GM18868 (cell line): ENCODE measurements around the gene KLK7.

Experiments
- ATAC-seq: cut with Tn5 transposase; IDR thresholded peaks from one replicate; pipeline ENCODE4 v1.9.1; 2021; ENCODE audit warnings: mild to moderate bottlenecking, moderate library complexity; ENCODE audit not compliant: unreplicated experiment

KLK7 gene

GRCh38 chr19:50983625-50984292, at the start of gene KLK7:
Gene KLK7 (minus strand): TSS chr19:50983917. CDS start chr19:50982399, 1,518 bp downstream.
- ATAC-seq: no peak

- no peak for ATAC-seq
Observed at GRCh38 chr19:51031880-51032225, 48.1 kb upstream of the KLK7 start.

GRCh38 chr19:51031220-51031879, 47.6 kb upstream of the KLK7 start:
- no peak for ATAC-seq

DNA sequence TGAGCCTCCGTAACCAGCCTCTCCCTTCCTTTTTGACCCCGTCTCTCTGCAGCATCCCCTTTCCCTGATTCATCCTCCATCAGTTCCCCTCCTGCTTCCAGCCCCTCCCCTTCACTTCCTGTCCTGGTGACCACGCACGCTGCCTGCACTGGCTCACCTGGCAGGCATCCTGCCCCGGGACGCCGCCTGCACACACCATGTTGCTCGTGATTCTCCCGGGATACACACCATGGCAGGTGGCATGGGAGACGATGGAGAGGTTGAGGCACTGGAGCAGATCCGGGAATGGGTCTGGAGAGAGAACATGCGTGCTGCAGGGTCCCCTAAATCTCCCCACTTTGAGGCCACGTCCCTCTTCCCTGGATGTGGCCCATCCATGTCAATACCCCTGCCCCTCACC, 46.9 kb upstream of the KLK7 start:
- no peak for ATAC-seq

DNA sequence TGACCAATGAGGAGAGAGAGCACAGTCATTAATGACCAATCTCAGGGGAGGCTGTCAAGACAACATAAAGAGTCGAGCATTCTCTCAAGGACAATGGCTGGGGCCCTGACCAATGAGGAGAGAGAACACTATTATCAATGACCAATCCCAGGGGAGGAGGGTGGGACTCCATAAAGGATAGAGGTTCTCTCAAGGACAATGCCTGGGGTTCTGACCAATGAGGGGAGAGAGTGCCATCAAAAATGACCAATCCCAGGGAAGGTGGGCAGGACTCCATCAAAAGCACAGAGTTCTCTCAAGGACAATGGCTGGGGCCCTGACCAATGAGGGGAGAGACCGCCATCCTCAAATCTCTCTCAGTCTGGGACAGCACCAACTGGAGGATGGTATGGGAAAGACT, 46.0 kb upstream of the KLK7 start:
- ATAC-seq: no peak

- ATAC-seq: no peak
Observed at GRCh38 chr19:51027873-51028272, 44.2 kb upstream of the KLK7 start.

- no peak for ATAC-seq
Observed at GRCh38 chr19:51027126-51027806, 43.5 kb upstream of the KLK7 start.

DNA sequence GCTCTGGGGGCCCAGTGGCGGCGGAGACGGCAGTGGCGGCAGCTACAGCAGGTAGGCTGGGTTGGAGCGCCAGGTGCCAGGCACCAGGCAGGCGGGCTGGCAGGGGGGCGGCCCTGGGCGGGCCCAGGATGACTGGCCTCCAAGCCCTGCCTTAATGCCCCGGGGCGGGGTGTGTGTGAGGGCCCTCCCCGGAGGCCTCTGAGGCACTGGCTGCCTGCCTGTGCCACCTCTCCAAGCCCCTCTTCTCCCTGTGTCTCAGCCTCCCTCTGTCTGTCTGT, 42.8 kb upstream of the KLK7 start, which contains the start of gene KLK11:
TSS of gene KLK11 (minus strand) at position 63 of the 278 bp plus-strand sequence. CDS start 985 bp downstream, outside the sequence.
- no peak for ATAC-seq

- no peak for ATAC-seq
Observed at GRCh38 chr19:51025809-51026553, 42.3 kb upstream of the KLK7 start.

- no peak for ATAC-seq
Observed at GRCh38 chr19:51025401-51025800, 41.7 kb upstream of the KLK7 start.

GRCh38 chr19:51024924-51025323, 41.2 kb upstream of the KLK7 start:
- ATAC-seq: no peak

- no peak for ATAC-seq
Observed at GRCh38 chr19:51023946-51024345, 40.2 kb upstream of the KLK7 start.

DNA sequence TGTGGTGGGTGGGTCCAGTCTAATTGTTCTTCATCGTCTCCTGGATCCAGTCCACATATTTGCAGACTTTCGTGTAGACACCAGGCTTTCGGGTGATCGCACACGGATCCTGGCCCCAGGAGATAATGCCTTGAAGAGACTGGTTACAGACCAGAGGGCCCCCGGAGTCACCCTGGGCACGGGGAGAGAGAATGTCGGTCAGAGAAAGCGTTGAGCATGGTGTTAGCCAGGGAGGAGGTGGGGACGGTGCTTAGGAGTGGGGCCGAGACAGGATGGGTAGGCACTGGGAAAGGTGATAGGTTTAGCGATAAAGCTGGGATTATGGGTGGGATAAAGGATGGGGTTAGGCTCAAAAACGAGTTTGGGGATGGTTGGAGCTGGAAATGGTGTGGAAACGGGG, 38.8 kb upstream of the KLK7 start:
- no peak for ATAC-seq

GRCh38 chr19:51020988-51021651, 37.4 kb upstream of the KLK7 start:
- ATAC-seq: no peak

- ATAC-seq: no peak
Observed at GRCh38 chr19:51019544-51019925, 35.8 kb upstream of the KLK7 start, which contains the start of gene KLK10. Gene KLK10 (minus strand): TSS chr19:51019709. CDS start chr19:51019130, 579 bp downstream.

DNA sequence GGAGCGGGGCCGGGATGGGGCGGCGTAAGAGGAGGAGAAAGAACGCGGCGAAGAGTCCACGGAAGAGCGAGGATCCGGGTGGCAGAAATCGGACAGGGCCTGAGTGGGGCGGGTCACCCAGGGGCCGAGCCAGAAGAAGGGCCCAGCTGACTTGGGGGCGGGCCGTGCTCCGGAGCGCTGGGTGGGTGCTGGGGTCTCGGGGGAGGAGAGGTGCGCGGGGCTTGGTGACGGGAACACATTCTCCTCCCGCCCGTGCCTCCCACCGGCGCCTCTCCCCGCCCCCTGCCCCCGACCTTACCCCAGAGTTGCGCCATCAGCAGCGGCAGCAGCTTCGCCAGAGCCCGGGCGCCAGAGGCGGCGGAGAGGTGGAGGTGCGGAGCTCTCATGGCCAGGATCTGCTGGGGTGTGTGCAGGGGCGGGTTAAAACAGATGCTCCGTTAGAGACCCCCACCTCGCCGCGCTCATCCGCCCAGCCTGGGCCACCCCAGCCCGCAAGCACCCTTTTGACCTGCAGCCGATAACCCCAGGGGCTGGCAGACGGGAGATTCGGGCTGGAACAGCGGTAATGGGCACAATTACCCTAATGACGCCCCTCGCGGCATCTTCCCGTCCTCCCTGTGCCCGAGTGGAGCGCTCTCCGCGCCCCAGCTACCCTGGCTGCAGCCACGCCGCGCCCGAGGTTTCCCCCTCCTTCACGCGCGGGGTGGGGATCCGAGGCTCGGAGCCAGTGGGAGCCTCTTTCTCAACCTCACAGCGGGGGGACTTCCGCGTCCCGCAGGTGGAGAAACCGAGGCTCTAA, 35.2 kb upstream of the KLK7 start:
- no peak for ATAC-seq

DNA sequence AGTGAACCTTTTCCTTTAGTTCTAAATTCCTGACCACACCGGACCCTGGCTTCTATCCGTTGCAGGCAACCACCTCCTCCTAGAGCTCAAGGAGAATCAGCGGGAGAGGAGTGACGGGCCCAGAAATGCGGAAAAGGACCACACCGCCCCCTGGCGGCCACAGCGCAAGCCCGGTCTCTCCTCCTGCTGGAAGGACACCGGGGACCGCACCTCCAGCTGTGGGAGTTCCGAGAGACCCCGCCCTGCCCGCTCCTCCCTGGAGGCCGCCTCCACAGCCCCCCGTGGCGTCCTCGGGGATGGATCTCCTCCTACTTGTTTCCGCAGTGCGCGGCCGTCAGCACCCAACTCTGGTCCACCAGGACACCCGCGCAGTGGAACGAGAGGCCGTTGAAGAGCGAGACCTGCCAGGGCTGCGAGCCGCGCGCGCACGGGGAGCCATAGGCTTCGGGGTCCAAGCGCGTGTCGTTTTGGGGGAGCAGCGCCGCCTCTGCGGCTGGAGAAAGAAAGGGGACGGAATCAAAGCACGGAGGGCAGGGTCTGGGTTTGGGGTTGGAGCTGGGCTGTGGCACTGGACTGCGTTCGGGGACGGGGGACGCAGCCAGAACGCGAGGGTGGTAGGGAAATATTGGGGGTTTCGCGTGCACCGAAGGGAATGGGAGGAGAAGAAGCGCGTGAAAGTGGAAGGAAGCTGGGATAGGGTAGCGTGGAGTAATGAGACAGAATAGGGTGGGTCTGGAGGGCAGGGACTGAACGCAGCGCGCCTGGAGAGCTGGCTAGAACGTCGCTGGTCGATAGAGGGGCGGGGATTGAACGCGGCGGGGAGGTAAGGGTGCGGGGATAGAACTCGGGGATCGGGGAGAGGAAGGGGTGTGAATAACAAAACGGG, 33.3 kb upstream of the KLK7 start:
- ATAC-seq: no peak

DNA sequence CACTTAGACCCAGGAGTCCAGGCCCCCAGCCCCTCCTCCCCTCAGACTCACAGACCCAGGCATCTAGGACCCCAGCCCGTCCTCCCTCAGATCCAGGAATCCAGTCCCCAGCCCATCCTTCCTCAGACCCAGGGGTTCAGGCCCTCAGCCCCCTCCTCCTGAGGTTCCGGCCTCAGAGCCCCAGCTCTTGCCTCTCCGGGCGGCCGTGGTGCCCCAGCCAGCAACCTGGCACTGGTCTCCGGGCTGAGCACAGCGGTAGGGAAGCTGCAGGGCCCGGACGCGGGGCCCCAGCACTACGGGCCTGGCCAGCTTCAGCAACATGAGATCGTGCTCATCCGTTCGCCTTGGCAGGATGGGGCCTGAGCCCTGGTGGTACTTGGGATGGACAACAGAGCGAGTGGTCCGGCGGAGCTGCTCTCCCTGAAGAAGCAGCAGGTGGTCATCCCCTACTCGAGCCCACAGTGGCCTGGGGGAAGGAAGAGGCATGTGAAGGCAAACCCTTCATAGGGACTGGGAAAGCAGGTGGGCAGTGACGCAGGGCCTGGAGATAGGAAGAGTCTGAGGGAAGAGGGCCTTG, 32.1 kb upstream of the KLK7 start:
- ATAC-seq: no peak

DNA sequence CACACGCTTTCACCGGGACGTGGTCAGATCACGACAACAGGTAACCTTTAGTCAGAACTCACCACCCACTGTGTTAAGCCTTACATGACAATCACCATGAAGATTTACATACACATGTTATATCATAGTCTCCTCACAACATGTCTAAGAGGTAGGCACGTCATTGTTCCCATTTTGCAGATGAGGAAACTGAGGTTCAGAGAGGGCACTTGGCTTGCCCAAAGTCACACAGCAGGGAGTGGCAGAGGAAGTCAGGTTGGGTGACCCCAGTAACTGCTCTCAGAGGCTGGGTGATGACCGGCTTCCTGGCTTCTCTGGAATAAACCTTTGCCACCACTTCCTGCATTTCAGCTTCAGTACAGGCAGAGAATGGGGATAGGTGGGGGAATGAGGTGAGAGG, 30.5 kb upstream of the KLK7 start:
- ATAC-seq: no peak
